HepG2 (cell line): ENCODE data around the gene AKAP1. TPM values are rescaled to one million over a fixed set of nuclear protein-coding genes. Genes with fewer than 3 reads are reported as not detected.
A peak's percentile ranks its signal among the peaks of the same experiment; 100 is the strongest.

ENCODE experiments used
- ASH2L ChIP-seq: fragments of 300-600, 200-600 bp; sonication (generic); IDR thresholded peaks from 2 replicates; pipeline ENCODE4 v1.7.0; 2017; ENCODE audit warnings: low read depth, mild to moderate bottlenecking, moderate library complexity, mixed read lengths, low read length; ENCODE audit not compliant: insufficient read length
- ATAD3A ChIP-seq: sonication (generic); formaldehyde crosslinking; IDR thresholded peaks from 2 replicates; pipeline ENCODE4 v1.4.0; 2020; ENCODE audit warnings: missing genetic modification reagents
- ATF3 ChIP-seq: sonication (generic); formaldehyde crosslinking; IDR thresholded peaks from 2 replicates; pipeline ENCODE4 v1.4.0; 2020; ENCODE audit warnings: missing genetic modification reagents
- CHD4 ChIP-seq: fragments of 200-600 bp; sonication (generic); IDR thresholded peaks from 2 replicates; pipeline ENCODE4 v1.7.0; 2017; ENCODE audit warnings: mild to moderate bottlenecking, low read length, borderline replicate concordance
- ELF1 ChIP-seq: sonication (generic); formaldehyde crosslinking; IDR thresholded peaks from 2 replicates; pipeline ENCODE4 v1.4.0; 2020; ENCODE audit warnings: missing genetic modification reagents
- FOXP4 ChIP-seq: sonication (generic); formaldehyde crosslinking; IDR thresholded peaks from 2 replicates; pipeline ENCODE4 v1.4.0; 2020; ENCODE audit warnings: missing genetic modification reagents
- GRHL1 ChIP-seq: sonication (generic); formaldehyde crosslinking; conservative IDR thresholded peaks from 2 replicates; pipeline ENCODE4 v1.8.0; 2022; ENCODE audit warnings: missing genetic modification reagents
- HDAC1 ChIP-seq: sonication (generic); formaldehyde crosslinking; IDR thresholded peaks from 2 replicates; pipeline ENCODE4 v1.5.1; 2020; ENCODE audit warnings: mild to moderate bottlenecking, missing genetic modification reagents
- MAF1 ChIP-seq: sonication (generic); formaldehyde crosslinking; IDR thresholded peaks from 2 replicates; pipeline ENCODE4 v1.5.0; 2020; ENCODE audit warnings: missing genetic modification reagents, borderline replicate concordance
- MAZ ChIP-seq, 2 experiments: sonication (generic) in 1 of 2; formaldehyde crosslinking in 1 of 2; IDR thresholded peaks; 2 replicates each; pipeline versions ENCODE4 v1.5.0 to v1.6.1; 2012 to 2020; ENCODE audit warnings: low read depth in 2 of 2, mild to moderate bottlenecking in 2 of 2, borderline replicate concordance in 1 of 2, improper control_type of control experiment in 1 of 2, low read length in 1 of 2, missing genetic modification reagents in 1 of 2, moderate library complexity in 1 of 2
- SKIL ChIP-seq: sonication (generic); formaldehyde crosslinking; IDR thresholded peaks from 2 replicates; pipeline ENCODE4 v1.8.0; 2022; ENCODE audit warnings: missing genetic modification reagents, mild to moderate bottlenecking, moderate library complexity, borderline replicate concordance
- SNAPC5 ChIP-seq: sonication (generic); formaldehyde crosslinking; IDR thresholded peaks from 2 replicates; pipeline ENCODE4 v1.8.1; 2023; ENCODE audit warnings: mild to moderate bottlenecking, missing genetic modification reagents, borderline replicate concordance
- SRSF4 ChIP-seq: fragments of 200-400 bp; formaldehyde crosslinking; IDR thresholded peaks from one replicate; pipeline ENCODE4 v1.6.1; 2018; ENCODE audit warnings: mild to moderate bottlenecking, low read depth, low read length, moderate library complexity; ENCODE audit not compliant: poor library complexity, severe bottlenecking
- THAP7 ChIP-seq: sonication (generic); formaldehyde crosslinking; IDR thresholded peaks from 2 replicates; pipeline ENCODE4 v1.8.1; 2023; ENCODE audit warnings: mild to moderate bottlenecking, missing genetic modification reagents
- ZBTB43 ChIP-seq: sonication (generic); formaldehyde crosslinking; conservative IDR thresholded peaks from 2 replicates; pipeline ENCODE4 v1.4.0; 2020; ENCODE audit warnings: missing genetic modification reagents
- ZNF17 ChIP-seq: sonication (generic); formaldehyde crosslinking; IDR thresholded peaks from 2 replicates; pipeline ENCODE4 v1.5.0; 2020; ENCODE audit warnings: mild to moderate bottlenecking, missing genetic modification reagents
- ZNF296 ChIP-seq: sonication (generic); formaldehyde crosslinking; conservative IDR thresholded peaks from 2 replicates; pipeline ENCODE4 v1.5.0; 2020; ENCODE audit warnings: mild to moderate bottlenecking, missing genetic modification reagents
- ZNF598 ChIP-seq: sonication (generic); formaldehyde crosslinking; IDR thresholded peaks from 2 replicates; pipeline ENCODE4 v1.5.1; 2020; ENCODE audit warnings: mild to moderate bottlenecking, missing genetic modification reagents, borderline replicate concordance
- ZNF674 ChIP-seq: sonication (generic); formaldehyde crosslinking; IDR thresholded peaks from 2 replicates; pipeline ENCODE4 v1.5.0; 2020; ENCODE audit warnings: low read depth, mild to moderate bottlenecking, missing genetic modification reagents
- polyA plus RNA-seq, 8 experiments: library from polyadenylated mRNA; depleted of rRNA in 3 of 8; stranded (reverse) in 7 of 8; unstranded in 1 of 8; fragments of >200 nt; fragmentation: Illumina TruSeq in 4 of 8; extraction: Trizol in 4 of 8; gene quantifications; 2 replicates each; pipeline versions ENCODE4 v1.2.1 to v1.2.3, GENCODE V29; 2011 to 2016; ENCODE audit warnings: low read depth in 4 of 8, missing spikeins in 1 of 8, mixed read lengths in 1 of 8; ENCODE audit not compliant: insufficient read depth in 1 of 8
- total RNA-seq, 5 experiments: library from RNA; depleted of rRNA; stranded (reverse); fragments of >200 nt; fragmentation: Illumina TruSeq; extraction: Trizol; gene quantifications; 2 replicates each; pipeline ENCODE4 v1.2.3, GENCODE V29; 2016; ENCODE audit warnings: low read depth in 1 of 5

AKAP1 gene
- total and polyA plus RNA-seq, 2 of the 13 experiments (the other 11 are each of a cell fraction or from before 2014, with no cell fraction given), result 101 to 131 TPM

GRCh38 chr17:57085448-57086068, 512 bp downstream of the AKAP1 start (continued):
- TF ChIP-seq ATAD3A (CRISPR knock-in tag), result no peak
- TF ChIP-seq SRSF4, result no peak
- peak; percentile 32; the same call in 1 of the 2 replicates for TF ChIP-seq THAP7 (CRISPR knock-in tag)
- peak; percentile 94 for TF ChIP-seq HDAC1 (CRISPR knock-in tag)
- TF ChIP-seq FOXP4 (CRISPR knock-in tag), result peak; percentile 80
- peak; percentile 44 for TF ChIP-seq MAZ (IDR thresholded peaks at IDR 0.05; ENCODE audit: borderline replicate concordance, low read depth, low read length)
- TF ChIP-seq MAZ (CRISPR knock-in tag; IDR thresholded peaks at IDR 0.05; ENCODE audit: low read depth), result peak; percentile 94
- no peak for TF ChIP-seq ZNF598 (CRISPR knock-in tag)
- TF ChIP-seq SNAPC5 (CRISPR knock-in tag), result no peak
- TF ChIP-seq ASH2L, result peak; percentile 82
- no peak for TF ChIP-seq ZNF17 (CRISPR knock-in tag)
- TF ChIP-seq ATF3 (CRISPR knock-in tag), result peak; percentile 13; the same call in 1 of the 2 replicates
- TF ChIP-seq ZNF674 (CRISPR knock-in tag), result no peak; the same call in 1 of the 2 replicates
- no peak for TF ChIP-seq CHD4
- no peak for TF ChIP-seq GRHL1 (CRISPR knock-in tag)
- TF ChIP-seq SKIL (CRISPR knock-in tag), result peak; percentile 98
- peak; percentile 82 for TF ChIP-seq ZBTB43 (CRISPR knock-in tag)
- peak; percentile 44; the same call in 1 of the 2 replicates for TF ChIP-seq ELF1 (CRISPR knock-in tag)
- TF ChIP-seq MAF1 (CRISPR knock-in tag), result no peak
- 0 out of 2 replicates have a peak, but pooled peaks have one; percentile 19 for TF ChIP-seq ZNF296 (CRISPR knock-in tag)
